ENCODE measurements around the gene ADAMTS12.

ADAMTS12 gene

GRCh38 chr5:33841891-33842290 lies 49.9 kb downstream of the ADAMTS12 start:
- DNase-seq (ENCODE audit: low spot score): no peak

GRCh38 chr5:33840927-33841547 lies 50.8 kb downstream of the ADAMTS12 start:
- no peak for DNase-seq (ENCODE audit: low spot score)

- no peak for DNase-seq (ENCODE audit: low spot score)
Measured at GRCh38 chr5:33837301-33837700, 54.5 kb downstream of the ADAMTS12 start.

DNA sequence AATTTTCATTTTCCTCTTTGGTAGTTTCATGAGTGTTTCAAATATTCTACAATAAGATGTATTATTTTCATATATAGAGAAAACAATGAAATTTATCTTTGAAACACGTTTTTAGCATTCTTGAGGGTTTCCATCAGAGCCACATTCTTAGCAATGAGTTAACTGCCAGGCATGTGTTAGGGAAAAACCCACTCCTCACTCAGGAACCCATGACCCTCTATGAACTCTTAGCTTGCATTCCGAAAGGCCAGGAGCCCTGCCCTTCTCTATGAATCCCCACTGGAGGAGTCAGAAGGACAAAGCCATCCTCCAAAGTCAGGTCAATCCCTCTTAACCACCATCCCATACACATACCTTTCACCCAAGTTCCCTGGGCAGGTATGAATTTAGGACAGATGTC lies 57.5 kb downstream of the ADAMTS12 start:
- no peak for DNase-seq (ENCODE audit: low spot score)

- DNase-seq (ENCODE audit: low spot score): no peak
Measured at GRCh38 chr5:33833237-33833575, 58.6 kb downstream of the ADAMTS12 start.

DNA sequence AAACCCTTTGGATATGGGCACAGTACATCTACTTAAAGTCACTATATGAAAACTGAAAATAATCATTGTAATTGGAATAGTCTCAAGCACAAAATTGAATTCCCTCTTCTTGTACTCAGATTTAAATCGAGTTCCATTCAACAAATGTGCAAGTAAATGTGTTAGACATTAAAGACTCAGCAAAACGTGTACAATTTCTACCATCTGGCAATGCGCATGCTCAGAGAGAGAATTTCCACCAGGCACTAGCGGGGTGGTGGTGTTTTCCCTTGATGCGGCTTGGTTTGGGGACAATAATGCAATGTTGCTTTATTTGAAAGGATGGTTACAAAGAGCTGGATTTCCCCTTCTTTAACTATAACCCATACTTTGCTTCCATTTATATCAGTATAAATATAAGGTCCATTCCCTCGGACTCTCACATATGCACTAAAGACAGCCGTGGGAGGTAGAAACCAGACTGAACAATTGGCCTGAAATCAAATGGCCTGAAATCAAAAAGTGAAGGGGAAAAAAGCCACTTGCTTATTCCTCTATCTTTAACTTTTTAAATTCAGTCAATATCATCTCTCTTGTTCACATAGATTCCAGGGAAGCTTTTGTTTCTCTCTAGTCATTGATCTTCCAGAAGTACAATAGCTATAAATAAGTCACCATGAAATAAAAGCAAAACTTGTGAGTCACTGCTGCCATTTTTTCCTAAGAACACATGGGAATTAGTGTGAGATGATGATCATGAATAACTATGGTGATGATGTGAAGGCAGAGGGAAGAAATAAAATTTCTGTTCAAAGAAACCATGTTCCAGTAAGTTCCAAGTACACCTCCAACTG lies 59.2 kb downstream of the ADAMTS12 start:
- no peak for DNase-seq (ENCODE audit: low spot score)

- DNase-seq (ENCODE audit: low spot score): no peak
Measured at GRCh38 chr5:33831041-33831440, 60.7 kb downstream of the ADAMTS12 start.

GRCh38 chr5:33829430-33829829 lies 62.4 kb downstream of the ADAMTS12 start:
- no peak for DNase-seq (ENCODE audit: low spot score)

- no peak for DNase-seq (ENCODE audit: low spot score)
Measured at GRCh38 chr5:33828626-33829308, 63.0 kb downstream of the ADAMTS12 start.

- DNase-seq (ENCODE audit: low spot score): no peak
Measured at GRCh38 chr5:33827885-33828284, 63.9 kb downstream of the ADAMTS12 start.

DNA sequence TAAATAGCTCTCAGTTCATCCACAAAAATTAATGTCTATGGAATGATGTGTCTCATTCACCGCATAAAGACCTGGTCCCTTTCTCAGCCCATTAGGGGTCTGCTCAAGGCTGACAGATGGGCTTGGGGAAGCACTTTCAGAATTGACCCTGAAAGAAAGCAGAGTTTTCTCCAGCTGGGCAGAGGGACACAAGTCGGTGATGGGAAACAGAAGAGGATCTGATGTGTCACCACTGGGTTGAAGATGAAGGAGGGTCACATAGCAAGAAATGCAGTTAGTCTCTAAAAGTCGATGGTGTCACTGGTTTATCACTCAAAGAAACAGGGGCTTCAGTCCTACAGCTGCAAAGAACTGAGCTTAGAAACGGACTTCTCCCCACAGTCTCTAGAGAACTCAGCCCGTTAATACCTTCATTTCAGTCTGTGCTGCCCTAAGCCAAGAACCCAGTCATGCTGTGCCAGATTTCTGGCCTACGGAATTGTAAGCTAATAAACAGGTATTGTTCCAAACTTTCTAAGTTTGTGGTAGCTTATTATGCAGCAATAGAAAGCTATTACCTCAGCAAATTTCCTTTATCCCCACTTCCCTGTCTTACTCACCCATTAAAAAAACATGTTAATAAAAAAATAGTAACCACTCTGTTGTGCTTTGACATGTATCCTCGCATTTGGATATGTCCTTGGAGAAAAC lies 64.6 kb downstream of the ADAMTS12 start:
- DNase-seq (ENCODE audit: low spot score): no peak

DNA sequence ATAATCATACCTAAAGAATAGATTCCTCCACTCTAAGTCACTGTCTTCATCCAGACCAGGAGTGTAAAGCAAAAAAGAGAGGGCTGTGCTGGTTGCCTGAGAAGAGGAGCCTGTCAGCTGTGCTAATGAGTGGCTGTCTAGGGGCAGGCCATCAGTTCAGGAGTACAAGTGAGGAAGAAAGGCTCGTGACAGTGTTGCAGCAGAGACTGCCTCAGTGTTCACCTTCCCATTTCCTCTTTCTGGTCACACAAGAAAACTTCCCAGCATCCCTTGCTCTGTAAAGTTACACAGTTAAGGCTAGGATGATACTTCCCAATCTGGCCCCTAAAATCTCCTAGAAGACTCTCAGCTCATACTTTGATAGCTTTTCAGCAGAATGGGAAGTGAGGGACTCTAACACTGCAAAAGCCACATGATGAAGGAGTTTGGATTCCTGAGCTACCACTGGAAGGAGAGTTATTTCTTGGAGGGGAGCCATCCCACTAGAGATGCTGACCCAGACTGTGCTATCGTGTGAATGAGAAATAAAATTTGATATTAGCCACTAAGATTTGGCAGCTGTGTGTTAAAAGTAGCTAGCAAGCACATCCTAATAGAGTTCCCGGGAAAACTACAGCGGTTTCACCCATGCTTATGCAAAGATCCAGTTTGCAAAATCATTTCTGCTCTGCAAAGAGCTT lies 67.1 kb downstream of the ADAMTS12 start:
- DNase-seq (ENCODE audit: low spot score): no peak

- no peak for DNase-seq (ENCODE audit: low spot score)
Measured at GRCh38 chr5:33817301-33817700, 74.5 kb downstream of the ADAMTS12 start.

DNA sequence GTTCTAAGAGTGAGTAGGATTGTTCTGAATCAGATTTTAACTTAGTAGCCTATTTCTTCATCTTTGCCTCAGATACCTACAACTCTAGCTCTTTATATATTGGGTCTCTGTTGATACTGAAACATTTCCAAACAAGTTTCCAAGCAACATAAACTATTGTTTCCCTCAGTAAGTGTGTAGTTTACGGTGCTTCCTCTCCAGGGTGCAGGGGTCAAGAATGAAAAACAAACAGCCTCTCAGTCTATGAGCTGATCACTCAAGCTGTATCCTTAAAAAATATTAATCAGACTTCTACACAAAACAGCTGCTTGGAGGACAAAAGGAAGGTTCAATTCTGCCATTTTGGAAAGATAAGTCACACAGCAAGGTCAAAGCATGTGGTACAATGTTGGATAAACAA lies 75.0 kb downstream of the ADAMTS12 start:
- no peak for DNase-seq (ENCODE audit: low spot score)

GRCh38 chr5:33812746-33813145 lies 79.0 kb downstream of the ADAMTS12 start:
- DNase-seq (ENCODE audit: low spot score): no peak

- DNase-seq (ENCODE audit: low spot score): no peak
Measured at GRCh38 chr5:33810491-33811120, 81.2 kb downstream of the ADAMTS12 start.

GRCh38 chr5:33809936-33810335 lies 81.9 kb downstream of the ADAMTS12 start:
- no peak for DNase-seq (ENCODE audit: low spot score)

GRCh38 chr5:33808699-33809098 lies 83.1 kb downstream of the ADAMTS12 start:
- DNase-seq (ENCODE audit: low spot score): no peak

GRCh38 chr5:33807771-33808170 lies 84.0 kb downstream of the ADAMTS12 start:
- DNase-seq (ENCODE audit: low spot score): no peak

DNA sequence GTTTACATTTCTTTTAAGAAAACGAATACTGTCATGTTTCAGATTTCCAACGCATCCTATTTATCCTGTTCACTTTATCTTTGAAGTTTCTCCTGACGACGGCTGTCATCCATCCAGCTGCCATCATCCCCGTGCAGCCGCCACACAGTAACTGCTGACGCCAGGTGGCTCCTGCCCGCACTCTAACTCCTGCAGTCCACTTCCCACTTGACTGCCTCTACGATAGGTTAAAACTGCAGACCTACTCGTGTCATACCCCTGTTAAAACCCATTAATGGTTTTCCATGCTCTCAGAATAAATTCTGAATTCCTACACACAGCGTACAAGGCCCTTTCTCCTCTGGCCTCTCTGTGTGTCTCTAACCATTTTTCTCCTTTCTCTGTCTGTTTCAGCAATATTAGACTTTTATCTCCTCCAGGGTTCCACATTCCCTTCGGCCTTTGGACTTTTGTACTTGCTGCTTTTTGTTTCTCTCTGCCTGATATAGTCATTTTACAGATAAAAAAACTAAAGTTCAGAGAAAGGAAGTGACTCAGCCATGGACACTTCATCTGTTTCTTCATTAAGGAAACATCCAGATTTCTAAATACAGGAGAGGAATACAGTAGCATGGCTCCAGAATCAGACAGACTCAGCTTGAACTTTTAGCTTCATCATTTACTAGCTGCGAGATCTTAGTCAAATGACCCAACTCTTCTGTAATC lies 84.9 kb downstream of the ADAMTS12 start:
- no peak for DNase-seq (ENCODE audit: low spot score)

- no peak for DNase-seq (ENCODE audit: low spot score)
Measured at GRCh38 chr5:33801292-33801691, 90.5 kb downstream of the ADAMTS12 start.
